NCI-H146 (cell line): Measurements from ENCODE around the gene RBM19.

Experiments
- DNase-seq: peaks from one replicate; lab custom pipeline; 2025; lab: John Stamatoyannopoulos, UW

RBM19 gene

DNA sequence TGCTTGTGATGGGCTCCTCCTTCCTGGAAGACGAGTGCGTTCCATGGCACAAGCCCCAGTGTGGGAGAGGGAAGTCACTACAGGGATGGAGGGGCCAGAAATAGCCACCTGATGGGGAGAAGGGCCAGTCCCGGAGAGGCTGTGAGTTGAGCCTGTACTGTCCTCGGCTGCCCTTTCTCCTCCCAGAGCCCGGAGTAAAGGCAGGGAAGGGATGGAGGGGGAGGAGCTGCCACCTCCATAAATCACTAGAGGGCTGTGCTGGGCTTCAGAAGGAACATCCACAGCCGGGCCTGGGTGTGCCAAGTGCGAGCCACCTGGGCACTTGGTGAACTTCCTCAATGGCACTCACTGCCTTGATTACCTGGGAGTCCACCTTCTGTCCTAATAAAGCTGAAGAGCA lies 110.1 kb downstream of the RBM19 start:
- DNase-seq: no peak

DNA sequence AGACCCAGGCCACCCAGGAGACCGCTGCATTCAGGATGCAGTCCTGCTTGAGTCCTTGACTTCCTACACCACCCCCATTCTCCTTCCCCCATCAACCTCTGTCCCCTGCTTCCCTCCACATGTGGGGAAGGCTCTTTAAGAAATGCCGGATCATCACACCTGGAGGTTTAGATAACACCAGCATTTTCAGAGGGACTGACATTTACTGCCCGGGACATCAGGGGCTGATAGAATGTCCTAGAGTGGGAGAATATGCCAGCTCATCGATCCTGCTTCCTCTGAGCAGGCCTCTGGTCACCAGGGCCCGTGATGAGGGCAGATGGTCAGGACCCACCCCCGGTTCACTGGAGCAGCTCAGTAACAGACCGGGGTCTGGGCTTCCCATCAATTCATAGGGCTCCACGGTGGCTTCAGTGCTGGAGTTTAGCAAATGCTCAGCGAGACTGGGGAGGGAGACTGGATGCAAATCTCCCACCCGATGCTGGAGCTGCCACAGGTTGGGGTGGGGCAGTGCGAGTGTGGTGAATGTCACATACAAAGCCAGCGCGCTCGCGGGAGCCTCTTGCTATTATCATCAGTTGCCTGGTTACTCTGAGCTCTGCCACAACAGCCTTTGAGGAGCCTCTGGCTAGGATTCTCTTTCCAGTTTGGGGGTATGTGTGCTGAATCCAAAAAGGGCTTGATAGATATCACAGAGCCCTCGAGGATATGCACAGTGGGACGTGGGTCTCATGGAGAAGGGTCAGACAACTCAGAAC lies 111.6 kb downstream of the RBM19 start:
- no peak for DNase-seq

DNA sequence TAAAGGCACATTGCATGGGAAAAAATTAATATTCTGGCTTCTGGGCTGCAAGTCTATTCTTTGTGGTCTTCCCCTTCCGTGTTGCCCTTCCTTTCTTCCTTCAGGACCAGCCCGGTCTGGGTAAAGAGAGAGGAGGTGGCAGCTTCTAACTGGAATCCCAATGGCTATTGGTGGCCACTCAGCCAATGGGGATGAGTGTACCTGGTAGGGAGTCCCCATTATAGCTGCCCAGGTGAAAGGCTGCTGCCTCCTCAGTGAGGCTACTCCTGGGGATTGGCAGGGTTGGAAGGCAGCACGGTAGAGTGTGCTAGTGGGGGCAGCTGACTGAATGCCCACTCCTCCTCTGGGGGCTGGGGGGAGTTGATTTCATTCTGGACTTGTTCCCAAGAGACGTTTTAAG lies 112.6 kb downstream of the RBM19 start:
- peak; percentile 77 for DNase-seq

DNA sequence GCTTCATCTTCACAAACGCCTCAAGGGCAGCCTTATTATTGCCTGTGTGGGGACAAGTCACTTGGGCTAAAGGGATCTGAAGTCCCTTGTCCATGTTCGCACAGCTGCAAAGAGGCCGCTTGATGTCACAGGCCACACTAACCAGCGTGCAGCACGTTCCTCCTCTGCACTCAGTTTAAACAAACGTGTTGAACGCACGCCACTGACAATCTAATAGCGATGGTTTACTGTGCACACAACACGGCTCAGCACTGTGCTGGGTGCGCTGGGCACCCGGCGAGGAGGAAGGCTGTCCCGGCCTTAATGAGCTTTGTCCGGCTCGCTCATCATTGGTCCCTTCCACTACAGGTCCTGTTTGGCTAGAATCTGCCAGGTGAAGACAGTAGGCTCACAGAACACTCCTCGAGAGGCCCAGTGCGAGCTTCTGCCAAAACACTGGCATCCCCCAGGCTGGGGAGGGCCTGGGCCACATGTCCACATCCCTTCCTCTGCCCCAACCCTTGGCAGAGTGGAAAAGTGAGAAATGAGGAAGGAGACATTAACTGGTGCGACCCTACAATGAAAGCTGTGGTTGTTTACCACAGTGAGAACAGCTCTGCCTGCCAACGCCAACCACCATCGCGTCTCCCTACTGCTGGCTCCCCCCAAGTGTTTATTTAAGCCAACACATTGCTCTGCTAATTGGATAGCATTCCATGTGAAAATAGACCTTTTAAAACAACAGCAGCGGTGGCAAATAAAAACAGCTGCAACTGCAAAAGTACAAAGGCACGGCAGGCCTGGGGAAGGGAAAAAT lies 113.2 kb downstream of the RBM19 start:
- peak; percentile 45 for DNase-seq

DNA sequence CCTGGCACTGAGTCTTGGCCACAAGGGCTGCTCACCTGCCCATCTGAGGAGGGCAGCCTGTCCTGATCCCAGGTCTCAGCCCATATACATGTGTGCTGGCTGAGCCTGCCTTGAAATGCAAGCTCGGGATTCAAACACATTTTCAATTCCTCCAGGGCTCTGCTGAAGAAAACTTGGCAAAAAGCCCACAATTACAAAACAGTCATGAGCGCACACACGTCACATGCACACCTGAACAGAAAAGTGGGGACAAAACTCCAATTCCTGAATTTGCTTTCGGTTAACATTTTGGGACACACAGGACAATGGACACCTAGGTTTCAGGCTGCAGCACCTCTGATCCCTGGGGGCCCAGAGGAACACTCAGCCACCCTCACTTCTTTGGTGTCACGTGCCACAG lies 113.9 kb downstream of the RBM19 start:
- DNase-seq: no peak

DNA sequence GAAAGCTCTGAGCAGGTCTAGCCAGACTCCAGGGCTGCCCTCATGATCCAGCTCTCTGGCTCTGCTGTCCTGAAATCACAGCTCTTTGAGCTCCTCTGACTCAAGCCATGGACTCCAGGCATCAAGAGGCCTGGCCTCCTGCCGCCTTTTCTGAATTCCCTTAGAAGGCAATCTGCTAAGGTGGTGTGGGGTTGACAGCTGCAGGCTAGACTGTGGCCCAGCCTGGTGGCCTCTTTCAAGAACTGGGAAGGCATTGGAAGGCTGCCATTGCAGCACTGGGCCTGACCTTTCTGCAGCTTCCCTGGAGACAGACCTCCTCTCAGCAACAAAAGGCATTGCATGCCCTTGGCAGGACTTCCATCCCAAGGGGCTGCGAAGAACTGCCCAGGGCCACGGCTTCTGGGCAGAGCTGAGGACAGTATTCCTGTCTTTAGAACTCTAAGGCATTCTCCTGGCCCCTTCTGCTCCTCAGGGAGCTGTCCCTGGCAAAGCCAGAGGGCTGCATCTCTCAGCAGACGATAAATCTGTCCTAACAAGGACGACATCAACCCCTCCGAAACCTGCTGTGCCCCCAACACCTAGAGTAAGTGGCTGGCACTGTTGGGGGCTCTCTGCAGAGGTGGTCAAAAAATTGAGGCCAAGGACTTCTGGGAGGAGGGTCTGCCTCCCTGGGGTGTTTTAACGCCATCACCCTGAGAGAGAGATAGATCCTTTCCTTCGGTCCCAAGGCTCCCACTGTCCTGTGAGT lies 115.6 kb downstream of the RBM19 start:
- no peak for DNase-seq

DNA sequence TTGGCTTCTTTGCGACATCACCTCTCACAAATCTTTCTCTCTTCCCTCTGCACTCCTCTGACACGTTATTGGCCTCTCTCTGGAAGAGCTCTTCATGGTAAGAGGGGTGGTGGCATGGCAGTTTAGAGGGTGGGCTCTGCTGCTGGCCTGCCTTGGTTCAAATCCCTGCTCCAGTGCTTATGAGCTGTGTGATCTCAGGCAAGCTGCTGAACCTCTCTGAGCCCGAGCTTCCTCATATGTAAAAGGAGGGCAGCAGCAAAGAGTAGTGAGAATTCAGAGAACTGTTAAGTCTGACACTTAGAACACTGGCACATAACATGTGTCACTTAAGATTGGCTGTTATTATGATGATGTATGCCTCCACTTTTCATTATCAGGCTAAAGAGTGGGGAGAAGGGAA lies 118.3 kb downstream of the RBM19 start:
- no peak for DNase-seq

DNA sequence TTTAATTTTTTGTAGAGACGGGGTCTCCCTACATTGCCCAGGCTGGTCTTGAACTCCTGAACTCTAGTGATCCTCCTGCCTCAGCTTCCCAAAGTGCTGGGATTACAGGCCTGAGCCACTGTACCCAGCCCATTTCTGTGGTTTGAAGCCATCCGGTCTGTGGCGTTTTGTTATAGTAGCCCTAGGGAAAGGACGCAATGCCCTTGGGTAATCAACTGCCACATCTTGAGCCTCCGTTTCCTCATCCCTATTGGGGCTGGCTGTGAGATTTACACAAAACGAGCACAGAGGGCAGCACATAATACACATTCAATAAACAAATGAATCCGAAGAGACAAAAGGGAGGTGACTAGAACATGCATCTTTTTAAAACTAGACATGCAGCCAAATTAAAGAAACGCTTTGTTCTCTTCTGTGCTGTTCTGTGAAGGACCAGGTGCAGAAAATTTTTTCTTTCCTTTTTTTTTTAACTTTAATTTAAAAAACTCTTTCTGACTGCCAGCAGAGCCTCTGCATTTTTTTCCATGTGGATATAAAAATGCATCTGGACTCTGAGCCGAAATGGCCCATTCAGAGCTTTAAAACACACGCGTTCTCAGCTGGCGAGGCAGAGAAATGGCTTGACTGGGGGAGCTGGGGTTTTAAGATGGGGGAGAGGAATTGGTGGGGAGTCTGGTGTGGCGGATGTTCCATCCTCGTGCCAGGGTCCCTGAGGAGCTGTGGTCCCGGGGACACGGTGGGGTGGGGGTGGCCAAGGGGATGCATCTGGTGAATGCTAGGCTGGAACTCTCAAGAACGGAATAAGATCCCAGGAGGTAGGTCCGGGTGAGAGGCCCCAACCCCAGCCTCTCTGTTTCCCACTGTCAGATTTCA lies 119.0 kb downstream of the RBM19 start:
- DNase-seq: no peak

DNA sequence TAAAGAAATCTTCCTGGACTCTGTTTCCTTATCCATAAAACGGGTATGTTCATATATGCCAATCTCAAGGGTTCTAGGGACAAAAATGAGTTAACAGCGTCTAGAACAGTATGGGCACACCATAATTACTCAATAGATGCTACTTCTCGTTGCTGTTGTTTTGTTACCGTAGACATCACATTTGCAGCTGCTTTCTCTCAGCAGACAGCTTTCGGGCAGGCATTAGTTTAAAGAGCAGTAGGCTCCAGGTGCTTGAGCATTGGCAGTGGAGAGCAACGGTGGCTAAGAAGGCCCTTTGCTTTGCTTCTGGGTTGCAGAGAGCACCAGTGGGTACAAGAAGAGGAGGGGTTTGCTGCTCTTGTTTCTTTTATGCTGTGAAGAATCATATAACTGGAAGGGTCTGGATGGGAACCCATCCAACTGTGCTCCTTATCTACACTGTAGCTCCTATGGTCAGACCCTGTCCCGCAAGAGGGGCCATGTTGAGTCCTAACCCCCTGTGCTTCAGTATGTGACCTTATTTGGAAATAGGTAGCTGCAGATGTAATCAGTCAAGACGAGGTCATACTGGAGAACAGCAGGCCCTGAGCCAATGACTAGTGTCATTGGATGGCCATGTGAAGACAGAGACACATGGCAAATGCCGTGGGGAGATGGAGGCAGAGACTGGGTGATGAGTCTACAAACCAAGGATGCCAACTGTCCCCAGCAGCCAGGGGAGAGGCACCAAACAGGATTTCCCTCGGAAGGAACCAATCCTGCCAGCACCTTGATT lies 120.0 kb downstream of the RBM19 start:
- DNase-seq: no peak

DNA sequence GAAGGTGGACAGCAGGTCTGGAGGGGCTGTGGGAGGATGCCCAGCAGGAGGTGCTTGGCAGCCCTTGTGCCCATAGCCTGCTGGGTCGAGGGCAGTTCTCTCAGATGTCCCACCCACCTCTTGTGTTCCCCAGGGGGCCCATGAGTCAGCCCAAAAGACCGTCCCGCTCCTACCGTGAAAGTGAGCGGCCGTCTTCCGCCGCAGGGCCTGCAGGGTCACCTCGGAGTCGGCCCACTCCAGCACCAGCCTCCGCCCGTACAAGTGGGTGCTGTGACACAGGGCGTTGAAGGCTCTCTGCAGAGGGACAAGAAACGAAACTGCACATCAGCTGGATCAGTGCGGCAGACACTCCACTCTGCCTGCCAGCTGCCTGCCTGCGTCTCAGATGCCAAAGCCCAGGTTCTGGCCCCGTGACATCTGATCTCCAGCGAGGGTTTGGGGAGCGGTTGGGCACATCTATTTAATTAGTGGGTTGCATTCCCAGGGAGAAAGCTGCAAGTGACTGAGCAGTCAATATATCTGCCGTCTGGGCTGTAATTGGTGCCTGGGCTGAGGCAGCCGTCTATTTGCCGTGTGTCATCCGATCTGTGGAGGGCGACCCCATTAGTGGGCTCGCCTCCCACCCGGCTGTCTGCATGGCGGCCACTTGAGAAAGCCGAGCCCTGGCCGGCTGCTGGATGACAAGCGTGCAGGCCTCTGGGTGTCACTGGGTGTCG lies 121.5 kb downstream of the RBM19 start:
- DNase-seq: no peak

DNA sequence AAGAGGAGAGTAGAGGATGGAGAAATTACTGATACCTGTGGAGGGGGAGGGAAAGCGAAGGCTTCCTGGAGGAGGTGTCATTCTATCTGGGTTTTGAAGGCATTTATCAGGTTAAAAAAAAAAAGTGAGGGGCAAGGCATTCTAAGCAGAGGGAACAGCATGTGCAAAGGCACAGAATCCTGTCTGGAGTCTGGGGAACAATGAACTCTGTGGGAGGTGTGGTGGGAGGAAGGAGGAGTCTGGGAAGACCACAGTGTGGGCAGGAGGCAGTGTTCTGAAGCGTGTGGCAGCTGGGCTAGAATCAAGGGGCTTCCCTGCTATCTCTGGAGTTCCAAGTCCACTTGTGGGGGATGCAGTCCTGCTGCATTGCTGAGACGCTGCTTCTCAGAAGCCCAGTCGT lies 123.4 kb downstream of the RBM19 start:
- no peak for DNase-seq

DNA sequence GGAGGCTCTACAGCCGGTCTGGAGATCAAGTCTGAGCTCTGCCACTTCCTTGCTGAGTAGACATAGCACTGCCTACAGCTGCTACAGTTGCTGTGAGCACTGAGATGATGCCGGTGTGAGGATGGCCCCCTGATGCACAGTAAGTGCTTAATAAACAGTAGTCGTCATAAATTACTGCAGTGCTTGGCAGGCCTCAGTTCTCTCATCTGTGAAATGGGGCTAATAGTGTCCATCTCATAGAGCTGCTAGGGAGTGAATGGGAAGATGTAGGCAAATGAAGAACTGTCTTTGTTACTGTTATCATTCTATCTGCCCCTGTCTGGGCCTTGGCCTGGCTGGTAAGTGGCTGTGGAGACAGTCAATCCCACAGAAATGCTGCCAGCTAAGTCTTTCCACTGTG lies 124.3 kb downstream of the RBM19 start:
- DNase-seq: no peak

DNA sequence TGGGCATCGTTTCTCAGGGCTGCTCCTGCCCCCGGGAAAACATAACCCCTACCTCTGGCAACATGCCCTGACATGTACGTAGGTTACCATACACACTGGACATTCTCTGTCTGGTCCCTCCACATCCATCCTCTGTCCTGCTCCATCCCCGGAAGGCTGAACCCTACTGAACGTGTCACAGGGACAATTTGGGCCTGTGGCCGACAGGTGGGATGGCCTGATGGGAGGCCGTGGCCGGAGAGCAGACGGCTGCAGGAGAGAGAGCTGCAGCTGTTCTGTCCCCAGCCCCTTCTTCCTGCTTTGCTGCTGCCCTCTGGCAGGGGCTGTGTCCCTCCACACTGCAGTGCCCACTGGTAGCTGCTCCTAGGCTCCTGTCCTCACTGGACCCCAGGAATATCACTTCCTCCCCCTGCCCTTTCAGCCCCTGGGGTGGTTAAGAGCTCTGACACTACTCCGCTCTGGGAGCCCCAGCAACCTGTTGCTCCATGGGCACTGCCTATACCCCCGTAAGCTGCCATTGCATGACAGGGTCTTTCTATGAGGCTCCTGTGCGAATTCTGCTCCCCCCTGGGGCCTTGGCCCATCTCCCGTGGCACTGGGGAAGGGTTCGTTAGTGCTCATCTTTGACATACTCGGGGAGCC lies 125.6 kb downstream of the RBM19 start:
- DNase-seq: no peak

DNA sequence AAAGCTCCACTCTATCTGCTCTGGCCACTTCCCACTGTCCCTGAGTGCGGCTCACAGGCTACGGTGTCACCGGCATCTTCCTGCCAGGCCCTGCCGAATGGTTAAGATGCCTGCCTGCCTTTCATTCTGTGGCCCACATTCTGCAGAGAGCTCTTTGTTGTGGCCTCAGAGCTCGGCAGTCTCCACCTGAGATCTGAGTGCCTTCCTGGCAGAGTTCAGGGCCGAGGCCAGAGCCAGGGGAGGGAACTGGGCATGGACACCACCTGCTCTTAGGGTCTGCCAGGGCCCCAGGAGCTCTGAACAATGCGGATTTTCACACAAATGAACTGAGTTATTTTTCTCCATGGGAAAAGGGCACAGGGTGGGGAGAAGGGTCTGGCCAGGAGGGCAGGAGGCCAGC lies 127.2 kb downstream of the RBM19 start:
- DNase-seq: no peak

DNA sequence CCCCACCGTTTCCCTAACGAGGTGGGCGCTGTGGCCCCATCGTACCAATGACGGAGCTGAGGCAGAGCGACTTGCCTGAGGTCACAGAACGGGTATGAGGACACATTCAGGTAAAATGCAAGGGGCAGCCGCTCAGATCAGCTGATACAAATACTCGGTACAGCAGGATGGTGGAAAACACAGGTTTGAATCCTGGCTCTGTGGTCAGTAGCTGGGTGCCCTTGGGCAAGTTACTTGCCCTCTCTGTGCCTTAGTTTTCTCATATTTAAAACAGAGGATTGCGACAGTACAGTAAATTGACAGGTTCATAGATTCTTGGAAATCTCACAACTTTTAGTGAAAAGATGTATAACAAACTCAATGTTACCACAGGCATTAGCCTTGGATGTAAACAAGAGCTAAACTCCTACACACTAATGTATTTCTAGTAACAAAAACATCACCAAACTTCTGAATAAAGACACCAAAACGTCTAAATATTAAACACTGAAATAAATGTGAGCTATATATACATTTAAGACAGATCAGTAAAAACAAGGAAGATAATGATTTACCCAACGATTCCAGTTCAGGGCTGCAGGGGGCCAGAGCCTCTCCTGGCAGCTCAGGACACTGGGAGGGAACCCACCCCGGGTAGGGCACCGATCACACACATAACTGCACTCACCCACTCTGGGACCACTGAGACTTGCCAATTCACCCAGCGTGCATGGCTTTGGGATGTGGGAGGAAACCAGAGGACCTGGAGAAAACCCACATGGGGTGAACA lies 128.4 kb downstream of the RBM19 start:
- DNase-seq: no peak

DNA sequence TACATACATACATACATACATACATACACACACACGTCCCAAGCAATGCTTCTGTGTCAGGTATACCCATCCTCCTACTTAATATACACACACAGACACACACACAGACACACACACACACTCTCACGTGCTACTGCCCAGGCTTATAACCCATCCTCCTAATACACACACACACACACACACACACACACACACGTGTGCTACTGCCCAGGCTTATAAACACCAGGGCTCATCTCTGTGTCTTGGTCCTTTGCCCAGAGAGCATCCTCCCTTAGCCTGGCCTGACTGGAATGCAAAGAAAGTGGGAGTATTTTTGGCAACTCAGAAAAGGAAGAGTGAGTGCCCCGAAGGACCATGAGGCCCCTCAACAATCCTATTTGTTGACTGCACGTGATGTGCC lies 129.0 kb downstream of the RBM19 start:
- no peak for DNase-seq

DNA sequence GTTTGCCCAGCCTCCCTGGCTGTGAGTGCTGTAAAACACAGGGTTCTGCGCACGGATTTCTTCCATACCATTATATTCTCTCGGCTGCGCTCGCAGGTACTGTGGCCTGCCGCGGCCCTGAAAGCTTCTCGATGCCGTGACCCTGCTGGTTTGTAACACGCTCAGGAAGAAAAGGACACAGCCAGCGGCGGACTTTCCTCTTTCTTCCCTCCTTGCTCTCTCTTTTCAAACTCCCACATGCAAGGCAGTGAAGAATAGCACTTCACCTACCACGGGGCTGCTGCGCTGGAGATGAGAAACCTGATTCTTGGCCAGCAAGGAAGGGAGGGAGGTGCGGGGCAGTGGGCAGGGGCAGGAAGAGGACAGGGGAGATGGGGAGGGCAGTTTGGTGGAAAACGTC lies 130.2 kb downstream of the RBM19 start:
- DNase-seq: no peak

DNA sequence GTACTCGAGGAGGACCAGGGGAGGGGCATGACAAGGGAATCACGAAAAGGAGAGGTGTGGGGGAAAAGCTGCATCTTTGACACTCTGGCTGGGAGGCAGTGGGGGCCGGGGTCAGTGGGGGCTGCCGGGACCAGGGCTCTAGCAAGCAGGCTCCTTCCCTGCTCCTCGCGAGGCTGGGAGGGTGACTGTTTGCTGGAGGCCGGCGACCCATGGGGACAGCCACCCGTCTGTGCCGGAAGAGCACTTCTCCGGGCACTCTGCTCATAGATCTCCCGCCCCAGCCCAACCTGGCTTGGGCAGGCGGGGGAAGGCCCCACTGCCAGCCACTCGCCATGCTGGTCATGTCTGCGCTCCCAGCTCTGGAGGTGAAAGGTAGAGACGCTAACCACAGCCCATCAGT lies 130.7 kb downstream of the RBM19 start:
- DNase-seq: no peak

DNA sequence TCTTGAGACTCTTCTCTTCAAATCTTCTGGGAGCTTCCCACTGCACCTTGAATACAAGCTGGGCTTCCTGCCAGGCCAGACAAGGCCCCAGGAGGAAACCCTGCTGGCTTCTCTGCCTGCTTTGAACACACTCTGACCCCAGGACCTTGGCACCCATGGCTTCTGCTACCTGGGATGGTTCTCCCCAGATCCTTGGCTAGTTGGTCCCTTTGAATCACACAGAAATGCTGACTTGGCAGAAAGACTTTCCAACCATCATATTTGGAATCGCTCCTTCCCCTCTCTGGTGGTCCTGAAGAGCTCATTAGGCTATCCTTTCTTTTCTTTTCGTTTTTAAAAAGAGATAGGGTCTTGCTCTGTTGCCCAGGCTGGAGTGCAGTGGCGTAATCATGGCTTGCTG lies 132.7 kb downstream of the RBM19 start:
- no peak for DNase-seq
